Transverse colon (tissue), 4 donors: Measurements from ENCODE around the gene POLR2L.

Source experiments
- POLR2A ChIP-seq: fragments of 450-650 bp; IDR thresholded peaks from one replicate; pipeline ENCODE4 v1.6.1; 2016; ENCODE audit warnings: antibody characterized with exemption, mild to moderate bottlenecking, moderate library complexity
- POLR2AphosphoS5 ChIP-seq, 3 donors: sonication (generic); formaldehyde crosslinking; IDR thresholded peaks; one replicate each; pipeline ENCODE4 v1.6.1; 2016; ENCODE audit warnings: antibody characterized with exemption in 3 of 3
- TF ChIP-seq, protein P1 (sequence below), 5 experiments: fragments of 200-600 bp in 3 of 5; fragments of 450-650 bp in 2 of 5; sonication (generic) in 3 of 5; IDR thresholded peaks; 1 replicate in 2 of 5; 2 replicates in 3 of 5; pipeline ENCODE4 v1.5.1; 2016 to 2017; ENCODE audit warnings: antibody characterized with exemption in 5 of 5, inconsistent platforms in 3 of 5, mild to moderate bottlenecking in 2 of 5, moderate library complexity in 1 of 5

DNA sequence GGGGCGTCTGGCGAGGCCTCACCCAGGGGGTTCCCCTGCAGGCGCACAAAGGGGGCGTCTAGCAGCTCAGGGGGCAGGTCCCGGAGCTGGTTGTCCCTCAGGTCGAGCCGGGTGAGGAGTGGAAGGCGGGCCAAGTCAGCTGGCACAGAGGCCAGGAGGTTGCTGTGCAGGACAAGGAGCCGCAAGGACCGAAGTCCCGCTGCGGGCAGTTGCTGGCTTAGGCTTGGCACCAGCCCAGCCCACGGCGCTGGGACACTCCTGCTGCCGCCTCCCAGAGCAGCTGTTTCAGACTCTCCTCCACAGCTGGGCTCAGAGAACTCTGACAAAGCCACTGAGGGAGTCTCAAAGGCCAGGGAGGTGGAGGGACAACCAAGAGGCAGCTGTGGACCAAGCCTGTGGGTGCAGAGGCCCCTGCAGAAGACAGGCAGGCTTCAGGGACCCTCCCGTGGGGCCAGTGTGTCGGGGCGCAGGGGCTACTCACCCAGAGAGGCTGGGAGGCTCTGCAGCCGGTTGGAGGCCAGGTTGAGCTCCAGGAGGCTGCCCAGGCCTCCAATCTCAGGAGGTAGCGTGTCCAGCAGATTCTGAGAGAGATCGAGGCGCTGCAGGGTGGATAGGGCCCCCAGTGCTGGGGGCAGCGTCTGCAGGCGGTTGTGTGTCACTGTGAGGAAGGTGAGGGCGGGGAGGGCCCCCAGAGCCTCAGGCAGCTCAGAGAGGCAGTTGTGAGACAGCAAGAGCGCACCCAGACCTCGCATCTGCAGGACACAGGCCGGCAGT lies 39.4 kb downstream of the POLR2L start:
- TF ChIP-seq, protein P1, sequence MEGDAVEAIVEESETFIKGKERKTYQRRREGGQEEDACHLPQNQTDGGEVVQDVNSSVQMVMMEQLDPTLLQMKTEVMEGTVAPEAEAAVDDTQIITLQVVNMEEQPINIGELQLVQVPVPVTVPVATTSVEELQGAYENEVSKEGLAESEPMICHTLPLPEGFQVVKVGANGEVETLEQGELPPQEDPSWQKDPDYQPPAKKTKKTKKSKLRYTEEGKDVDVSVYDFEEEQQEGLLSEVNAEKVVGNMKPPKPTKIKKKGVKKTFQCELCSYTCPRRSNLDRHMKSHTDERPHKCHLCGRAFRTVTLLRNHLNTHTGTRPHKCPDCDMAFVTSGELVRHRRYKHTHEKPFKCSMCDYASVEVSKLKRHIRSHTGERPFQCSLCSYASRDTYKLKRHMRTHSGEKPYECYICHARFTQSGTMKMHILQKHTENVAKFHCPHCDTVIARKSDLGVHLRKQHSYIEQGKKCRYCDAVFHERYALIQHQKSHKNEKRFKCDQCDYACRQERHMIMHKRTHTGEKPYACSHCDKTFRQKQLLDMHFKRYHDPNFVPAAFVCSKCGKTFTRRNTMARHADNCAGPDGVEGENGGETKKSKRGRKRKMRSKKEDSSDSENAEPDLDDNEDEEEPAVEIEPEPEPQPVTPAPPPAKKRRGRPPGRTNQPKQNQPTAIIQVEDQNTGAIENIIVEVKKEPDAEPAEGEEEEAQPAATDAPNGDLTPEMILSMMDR (IDR thresholded peaks at IDR 0.05): no peak
- TF ChIP-seq POLR2AphosphoS5 (IDR thresholded peaks at IDR 0.05) (no peak), POLR2A (no peak)
